ENCODE measurements around the gene EIF5A2.
A peak's percentile ranks its signal among the peaks of the same experiment; 100 is the strongest.

Gene EIF5A2

DNA sequence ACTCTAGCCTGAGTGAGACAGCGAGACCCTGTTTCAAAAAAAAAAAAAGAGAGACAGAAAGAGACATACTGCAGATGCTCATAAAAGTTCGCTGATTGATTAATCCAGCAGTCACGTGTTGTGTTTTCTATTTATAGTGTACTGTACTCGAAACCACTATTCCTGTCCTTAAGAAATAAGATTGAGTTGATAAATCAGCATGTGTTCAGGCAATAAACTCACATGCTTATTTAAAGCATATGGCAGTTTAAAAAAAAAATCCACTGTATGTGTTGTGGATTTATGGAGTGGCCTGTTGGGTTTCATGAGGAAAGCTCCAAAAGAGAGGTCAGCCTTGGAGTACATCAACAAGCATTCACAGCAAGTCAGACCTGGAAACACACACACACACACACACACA lies 56.1 kb downstream of the EIF5A2 start:
- no peak for DNase-seq (ENCODE audit: low spot score)

DNA sequence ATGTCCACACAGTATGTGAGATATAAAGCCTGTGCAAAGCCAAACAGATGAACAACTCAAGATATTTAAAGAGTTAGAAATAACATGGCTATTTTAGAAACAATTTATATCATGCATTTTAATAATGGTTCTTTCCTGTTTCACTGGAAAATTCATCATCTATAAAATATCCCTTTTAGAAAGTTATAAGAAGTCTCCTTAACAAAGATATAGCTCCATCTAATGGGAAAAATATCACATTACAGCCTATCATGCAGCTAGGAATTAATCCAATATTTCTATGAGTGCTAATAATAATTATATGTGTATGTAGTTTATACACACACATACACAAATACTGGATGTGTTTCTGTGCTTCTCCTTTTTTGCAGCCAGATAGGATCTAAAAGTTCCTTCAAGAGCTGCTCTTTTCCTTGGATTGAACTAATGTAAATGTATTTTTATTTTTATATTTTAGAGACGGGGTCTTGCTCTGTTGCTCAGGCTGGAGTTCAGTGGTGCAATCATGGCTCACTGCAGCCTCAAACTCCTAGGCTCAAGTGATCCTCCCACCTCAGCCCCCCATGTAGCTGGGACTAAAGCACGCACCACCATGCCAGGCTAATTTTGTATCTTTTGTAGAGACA lies 60.0 kb downstream of the EIF5A2 start:
- peak; percentile 26 for DNase-seq (ENCODE audit: low spot score)

DNA sequence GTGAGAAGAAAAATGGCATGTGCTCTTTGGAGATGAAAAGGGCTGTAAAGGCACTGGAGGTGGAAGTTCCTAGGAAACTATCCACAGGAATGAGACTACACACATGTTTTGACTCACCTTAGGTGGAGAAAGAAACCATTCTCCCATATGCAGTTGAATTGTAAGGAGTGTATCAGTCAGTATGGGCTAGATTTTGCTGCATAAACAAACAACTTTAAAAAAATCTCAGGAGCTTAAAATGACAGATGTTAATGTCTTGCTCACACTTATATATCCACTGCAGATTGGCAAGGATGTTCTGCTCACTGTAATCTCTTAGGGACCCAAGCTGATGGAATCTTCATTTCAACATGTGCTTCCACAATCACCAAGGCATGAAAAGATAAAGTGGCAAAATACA lies 64.1 kb downstream of the EIF5A2 start:
- DNase-seq (ENCODE audit: low spot score): no peak

DNA sequence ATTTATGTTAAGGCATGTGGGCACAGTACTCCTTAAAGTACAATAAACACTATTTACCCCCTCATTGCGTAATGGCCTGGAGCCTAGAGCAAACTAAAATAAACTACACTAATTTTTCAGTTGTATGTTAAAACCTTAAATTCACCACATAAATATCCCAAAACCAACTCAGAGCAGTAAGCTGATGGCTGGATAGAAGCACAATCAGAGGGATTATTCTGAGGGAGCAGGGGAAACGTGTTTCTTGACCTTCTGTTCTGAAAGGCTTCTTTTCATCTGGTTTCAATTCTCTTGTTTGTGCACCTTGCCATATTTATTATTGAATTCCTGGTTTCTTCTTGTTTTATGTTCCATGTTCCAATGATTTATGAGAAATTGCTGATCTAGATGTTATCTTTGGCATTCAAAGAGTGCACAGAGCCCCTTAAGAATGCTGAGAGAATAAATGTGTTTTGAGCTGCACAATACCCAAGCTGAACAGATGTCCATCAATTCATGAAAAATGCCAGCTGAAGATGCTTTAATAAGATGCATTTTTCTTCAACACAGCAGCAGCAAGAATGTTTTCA lies 68.1 kb downstream of the EIF5A2 start:
- no peak for DNase-seq (ENCODE audit: low spot score)

DNA sequence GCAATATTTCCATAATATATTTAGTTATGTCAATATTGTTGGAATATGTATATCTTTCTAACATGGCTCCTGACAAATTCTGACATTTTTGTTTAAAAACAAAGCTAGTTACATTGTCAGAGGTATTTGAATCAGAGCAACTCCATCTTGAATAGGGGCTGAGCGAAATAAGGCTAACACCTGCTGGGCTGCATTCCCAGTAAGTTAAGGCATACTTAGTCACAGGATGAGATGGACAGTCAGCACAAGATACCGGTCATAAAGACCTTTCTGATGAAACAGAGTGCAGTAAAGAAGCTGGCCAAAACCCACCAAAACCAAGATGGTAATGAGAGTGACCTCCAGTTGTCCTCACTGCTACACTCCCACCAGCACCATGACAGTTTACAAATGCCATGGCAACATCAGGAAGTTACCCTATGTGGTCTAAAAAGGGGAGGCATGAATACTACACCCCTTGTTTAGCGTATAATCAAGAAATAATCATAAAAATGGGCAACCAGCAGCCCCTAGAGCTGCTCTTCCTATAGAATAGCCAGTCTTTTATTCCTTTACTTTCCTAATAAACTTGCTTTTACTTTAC lies 68.8 kb downstream of the EIF5A2 start:
- DNase-seq (ENCODE audit: low spot score): no peak
